Right lobe of liver (tissue), 4 donors: Measurements from ENCODE around the gene POC1B.

Experiments used
- CTCF ChIP-seq, 4 donors: fragments of 200-600 bp in 3 of 4; fragments of 450-650 bp in 1 of 4; IDR thresholded peaks; one replicate each; pipeline versions ENCODE4 v1.5.1 to v1.8.0; 2016 to 2022; ENCODE audit warnings: antibody characterized with exemption in 4 of 4, mild to moderate bottlenecking in 2 of 4
- POLR2A ChIP-seq: fragments of 450-650 bp; IDR thresholded peaks from one replicate; pipeline ENCODE4 v1.6.1; 2017; ENCODE audit warnings: antibody characterized with exemption, mild to moderate bottlenecking
- donor health status: DM: no; HTN: no; CAD: no.
- donor health status: DM: no; HTN: no; CAD: no.
- donor health status: DM: no; HTN: yes; CAD: no.

- TF ChIP-seq CTCF (IDR thresholded peaks at IDR 0.05) (no peak), POLR2A (no peak)
Observed at GRCh38 chr12:89494411-89495231, 31.2 kb downstream of the POC1B start.
